Measurements from ENCODE around the gene PEX5.

PEX5 gene

DNA sequence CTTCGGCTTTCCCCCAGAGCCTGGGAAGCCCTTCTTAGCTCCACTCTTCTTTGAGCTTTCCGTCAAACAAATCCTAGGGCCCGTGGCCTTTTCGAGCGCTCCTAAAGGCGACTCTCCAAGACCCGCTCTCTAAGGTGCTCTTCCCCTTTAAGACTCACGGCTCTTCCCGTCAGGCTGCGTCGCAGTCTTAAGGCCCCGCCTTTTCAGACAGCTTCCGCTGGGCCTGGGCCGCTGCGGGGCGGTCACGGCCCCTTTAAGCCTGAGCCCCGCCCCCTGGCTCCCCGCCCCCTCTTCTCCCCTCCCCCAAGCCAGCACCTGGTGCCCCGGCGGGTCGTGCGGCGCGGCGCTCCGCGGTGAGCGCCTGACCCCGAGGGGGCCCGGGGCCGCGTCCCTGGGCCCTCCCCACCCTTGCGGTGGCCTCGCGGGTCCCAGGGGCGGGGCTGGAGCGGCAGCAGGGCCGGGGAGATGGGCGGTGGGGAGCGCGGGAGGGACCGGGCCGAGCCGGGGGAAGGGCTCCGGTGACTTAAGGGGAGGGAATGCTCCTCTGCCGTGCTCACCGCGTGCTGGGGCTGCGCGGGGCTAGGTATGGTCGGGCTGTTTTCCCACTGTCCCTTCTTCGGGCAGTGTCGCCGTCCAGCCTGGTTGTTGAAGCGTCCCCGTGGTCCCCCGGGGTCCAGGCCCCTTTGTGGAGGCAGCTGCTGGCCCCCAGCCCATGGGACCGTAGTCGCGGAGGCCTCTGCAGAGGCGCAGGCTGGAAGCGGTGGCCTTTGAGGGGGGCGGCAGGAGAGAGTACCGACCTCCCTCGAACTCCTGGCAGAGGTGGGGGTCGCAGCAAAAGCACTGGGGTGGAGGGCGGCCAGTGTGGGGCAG, at the start of gene PEX5:
TSS of gene PEX5 (plus strand) at position 289 of the 870 bp plus-strand sequence. CDS start 692 bp downstream, outside the sequence.
- FAIRE-seq (peak; percentile 74), DNase-seq (ENCODE audit: low spot score) (peak; percentile 99)

DNA sequence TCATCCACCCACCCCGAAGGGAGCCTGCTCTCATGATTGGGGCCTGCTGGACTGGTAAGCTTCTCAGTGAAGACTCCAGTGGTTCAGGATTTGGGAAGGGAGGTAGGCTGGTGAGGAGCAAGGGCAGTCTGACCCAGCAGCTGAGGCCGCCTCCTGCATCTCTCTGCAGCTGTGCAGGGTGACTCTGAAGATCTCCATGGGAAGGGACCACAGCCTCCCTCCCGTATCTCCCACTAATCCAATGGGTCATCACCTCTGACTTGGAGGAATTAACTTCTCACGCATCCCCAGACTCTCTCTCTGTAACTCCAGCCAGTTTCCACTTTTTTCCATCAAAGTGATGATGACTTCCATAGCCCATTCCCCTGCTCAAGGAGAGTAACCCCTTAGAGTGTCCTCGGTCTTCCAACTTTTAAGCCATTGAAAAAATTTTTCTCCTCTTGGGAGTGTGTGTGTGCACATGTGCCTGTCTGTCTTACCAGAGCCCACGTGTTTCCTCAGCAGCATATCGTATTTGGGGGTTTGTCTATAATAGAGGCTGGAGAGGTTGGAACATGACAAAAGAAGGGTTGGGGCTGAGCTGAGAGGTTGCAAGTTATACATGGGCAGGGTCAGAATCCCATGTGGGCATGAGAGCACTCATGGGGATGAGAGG, 48.0 kb upstream of the PEX5 start:
- DNase-seq (ENCODE audit: low spot score) (no peak), FAIRE-seq (no peak)

DNA sequence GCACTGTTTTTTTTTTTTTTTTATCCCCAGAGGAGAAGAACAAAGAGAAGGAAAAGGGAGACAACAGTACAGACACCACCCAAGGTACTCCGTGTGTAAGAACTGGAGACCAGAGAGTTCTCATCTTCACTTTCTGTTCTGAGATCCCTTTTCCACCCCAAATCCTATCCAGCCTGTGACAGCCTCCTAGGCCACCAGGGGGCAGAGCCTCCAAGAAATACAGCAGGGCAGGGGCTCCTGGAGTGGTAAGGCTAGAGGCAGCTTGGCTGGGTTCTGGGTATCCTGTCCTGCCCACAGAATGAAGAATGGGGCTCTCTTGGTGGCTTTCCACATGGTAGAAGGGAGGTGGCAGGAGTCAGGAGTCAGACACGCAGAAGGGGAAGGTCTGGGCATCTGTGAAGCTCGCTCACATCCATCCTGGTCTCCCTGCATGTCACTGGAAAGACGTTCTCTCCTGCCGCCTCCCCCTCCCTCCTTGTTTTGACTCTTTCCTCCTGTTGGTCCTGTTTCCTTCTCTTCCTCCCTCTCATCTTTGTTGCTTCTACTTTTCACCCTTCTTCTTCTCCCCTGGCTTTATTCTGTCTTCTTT, 47.3 kb upstream of the PEX5 start:
- FAIRE-seq (peak; percentile 9), DNase-seq (ENCODE audit: low spot score) (peak; percentile 69)

DNA sequence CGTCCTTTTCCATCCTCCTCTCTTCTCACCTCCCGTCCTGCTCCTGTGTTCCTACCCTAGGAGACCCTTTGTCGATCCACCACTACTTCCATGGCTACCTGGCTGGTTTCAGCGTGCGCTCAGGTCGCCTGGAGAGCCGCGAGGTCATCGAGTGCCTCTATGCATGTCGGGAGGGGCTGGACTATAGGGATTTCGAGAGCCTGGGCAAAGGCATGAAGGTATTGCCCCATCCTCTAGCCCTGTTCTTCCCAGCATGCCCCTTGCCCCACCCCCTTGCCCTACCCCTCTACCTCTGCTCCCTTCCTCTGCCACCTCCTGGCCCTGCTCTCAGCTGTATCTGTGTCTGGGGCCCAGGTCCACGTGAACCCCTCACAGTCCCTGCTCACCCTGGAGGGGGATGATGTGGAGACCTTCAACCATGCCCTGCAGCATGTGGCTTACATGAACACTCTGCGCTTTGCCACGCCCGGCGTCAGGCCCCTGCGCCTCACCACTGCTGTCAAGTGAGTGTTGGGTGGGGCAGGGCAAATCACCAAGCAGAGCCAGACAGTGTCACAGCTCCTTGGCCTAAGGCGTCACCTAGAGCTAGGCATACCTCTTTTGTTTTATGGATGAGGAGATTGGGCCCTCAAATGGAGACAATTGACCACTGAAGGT, 46.5 kb upstream of the PEX5 start:
- FAIRE-seq (no peak), DNase-seq (ENCODE audit: low spot score) (no peak)

DNA sequence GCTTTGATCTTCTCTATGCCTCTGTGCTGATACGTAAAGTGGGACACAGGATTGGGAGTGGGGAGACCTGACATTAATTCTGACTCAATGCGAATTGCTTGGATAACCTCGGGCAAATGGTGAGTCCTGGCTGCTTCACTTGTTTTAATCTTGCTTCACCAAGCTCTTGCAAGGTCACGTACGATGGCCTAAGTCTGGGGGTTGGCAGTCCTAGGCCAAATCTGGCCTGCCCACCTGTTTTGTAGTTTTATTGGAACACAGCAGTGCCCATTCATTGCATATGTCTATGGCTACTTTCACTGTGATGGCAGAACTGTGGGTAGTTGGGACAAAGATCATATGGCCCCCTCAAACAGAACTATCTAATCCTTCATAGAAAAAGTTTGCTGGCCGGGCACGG, 45.9 kb upstream of the PEX5 start:
- DNase-seq (ENCODE audit: low spot score) = no peak
- FAIRE-seq = no peak

DNA sequence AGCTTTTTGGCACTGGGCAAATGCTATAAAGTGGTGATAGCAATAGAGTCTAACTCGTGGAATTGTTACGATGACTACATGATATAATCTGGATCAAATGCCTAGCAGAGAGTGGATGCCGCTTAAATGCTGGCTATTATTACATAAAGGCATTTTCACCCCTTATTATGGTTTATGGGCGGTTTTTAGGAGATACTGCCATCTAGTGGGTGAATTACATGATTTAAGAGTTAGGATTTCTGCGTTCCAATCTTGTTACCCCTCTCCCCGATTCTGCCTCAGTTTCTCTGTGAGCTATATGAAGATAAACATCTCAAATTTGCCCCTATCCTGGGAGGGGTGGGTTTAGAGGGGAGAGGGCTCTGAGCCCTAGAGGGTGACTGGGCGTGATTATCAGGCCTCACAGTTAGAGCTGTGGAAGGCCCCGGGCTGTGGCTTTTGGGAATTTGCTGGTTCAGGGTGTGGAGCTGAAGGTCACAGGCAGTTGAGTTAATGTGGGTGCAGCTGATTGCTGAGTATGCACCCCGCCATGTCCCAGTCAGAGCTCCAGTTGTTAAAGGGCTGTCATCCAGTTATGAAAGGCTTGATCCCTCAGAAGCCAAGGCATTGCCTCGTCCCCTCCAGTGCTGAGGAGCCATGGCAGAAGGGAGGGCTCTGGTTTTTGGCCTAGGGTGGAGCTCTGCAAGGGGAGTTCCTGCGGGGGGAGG, 44.9 kb upstream of the PEX5 start:
- peak; percentile 43 for DNase-seq (ENCODE audit: low spot score)
- no peak for FAIRE-seq

DNA sequence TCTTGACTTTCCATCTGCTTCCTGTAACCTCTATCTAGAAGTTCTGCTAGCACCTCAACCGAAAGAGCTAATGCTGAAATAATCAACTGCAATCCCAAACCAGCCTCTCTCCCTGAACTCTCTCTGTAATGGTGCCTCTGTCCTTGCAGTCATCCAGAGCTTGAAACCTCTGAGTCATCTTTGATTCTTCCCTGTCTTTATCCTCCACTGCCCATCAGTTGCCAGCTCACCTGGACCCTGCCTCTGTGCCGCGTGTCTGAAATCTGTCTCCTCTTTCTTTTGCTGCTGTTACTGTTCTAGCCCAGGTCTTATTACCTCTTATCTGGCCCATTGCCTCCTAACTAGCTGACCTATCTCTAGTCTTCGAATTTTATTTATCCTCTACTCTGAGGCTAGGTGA, 43.8 kb upstream of the PEX5 start:
- FAIRE-seq = no peak
- no peak for DNase-seq (ENCODE audit: low spot score)

DNA sequence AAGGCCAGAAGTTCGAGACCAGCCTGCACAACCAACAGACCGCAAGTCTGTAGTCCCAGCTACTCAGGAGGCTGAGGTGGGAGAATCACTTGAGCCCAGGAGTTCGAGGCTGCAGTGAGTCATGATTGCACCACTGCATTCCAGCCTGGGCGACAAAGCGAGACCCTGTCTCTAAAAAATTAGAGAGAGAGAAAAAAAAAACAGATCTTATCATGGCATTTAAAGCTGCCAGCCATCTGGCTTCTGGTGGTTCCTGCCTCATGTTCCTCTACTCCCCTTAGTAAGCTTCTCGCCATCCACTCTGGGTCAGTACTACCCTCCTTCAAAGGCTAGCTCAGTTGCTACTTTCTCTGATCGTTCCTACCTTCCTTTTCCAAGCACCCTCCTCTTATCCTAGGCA, 43.3 kb upstream of the PEX5 start:
- DNase-seq (ENCODE audit: low spot score) = no peak
- FAIRE-seq = peak; percentile 42

DNA sequence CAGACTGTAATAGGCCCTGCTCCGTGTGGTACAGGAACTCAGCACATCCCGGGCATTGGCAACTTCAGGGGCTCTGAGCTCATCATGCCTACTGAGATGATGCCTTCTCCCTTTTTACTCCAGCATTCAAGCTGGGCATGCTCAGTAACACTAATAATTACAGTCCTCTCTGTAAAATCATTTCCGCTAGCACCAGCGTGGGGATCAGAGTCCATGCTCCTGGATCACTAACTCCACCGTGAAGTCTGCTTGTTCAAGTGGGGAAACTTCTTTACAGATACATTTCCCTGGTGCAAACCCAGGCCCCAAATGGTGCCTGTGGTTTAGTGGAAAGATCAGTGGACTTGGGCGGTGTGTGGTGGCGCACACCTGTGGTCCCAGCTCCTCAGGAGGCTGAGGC, 42.6 kb upstream of the PEX5 start:
- FAIRE-seq = no peak
- no peak for DNase-seq (ENCODE audit: low spot score)

DNA sequence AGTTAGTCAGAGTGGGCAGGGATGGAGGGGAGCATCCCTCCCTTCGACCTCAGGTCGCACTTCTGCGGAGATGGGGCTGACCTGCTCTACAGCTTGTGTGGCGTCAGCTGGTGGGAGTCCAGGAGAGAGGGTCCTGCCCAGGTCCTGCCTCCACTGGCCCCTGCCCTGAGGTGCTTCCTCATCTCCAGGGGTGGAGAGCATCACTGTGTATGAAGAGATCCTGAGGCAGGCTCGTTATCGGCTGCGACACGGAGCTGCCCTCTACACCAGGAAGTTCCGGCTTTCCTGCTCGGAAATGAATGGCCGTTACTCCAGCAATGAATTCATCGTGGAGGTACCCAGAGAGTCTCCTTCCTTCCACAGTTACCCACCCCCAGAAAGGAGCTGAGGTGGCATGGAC, 39.1 kb upstream of the PEX5 start:
- FAIRE-seq (no peak), DNase-seq (ENCODE audit: low spot score) (no peak)

DNA sequence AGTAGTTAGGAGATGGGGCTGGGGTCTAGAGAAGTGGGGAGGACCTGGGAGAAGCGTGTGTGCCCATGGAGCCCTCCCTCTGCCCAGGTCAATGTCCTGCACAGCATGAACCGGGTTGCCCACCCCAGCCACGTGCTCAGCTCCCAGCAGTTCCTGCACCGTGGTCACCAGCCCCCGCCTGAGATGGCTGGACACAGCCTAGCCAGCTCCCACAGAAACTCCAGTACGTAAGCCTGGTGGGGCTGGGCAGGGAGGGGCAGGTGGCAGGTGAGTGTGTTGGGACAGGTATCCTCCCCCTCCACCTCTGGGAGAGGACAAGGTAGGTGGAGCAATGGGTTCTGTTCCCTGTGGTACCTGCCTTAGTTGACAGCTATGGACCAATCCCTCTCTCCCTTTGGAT, 38.6 kb upstream of the PEX5 start:
- FAIRE-seq (no peak), DNase-seq (ENCODE audit: low spot score) (no peak)

DNA sequence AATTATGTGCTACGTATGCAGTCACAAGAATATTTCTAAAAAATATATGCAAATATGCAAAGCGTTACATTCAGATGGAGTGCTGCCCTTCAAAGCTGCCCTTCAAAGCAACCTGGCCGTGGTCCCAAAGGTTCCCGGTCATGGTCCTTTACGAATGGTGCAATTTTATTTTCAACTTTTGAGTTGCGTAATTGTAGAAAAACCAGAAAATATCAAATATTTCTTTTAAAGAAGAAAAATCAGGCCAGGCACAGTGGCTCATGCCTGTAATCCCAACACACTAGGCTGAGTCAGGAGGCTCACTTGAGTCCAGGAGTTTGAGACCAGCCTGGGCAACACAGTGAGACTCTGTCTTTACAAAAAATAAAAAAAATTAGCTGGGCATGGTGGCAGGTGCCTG, 38.0 kb upstream of the PEX5 start:
- FAIRE-seq (no peak), DNase-seq (ENCODE audit: low spot score) (no peak)

DNA sequence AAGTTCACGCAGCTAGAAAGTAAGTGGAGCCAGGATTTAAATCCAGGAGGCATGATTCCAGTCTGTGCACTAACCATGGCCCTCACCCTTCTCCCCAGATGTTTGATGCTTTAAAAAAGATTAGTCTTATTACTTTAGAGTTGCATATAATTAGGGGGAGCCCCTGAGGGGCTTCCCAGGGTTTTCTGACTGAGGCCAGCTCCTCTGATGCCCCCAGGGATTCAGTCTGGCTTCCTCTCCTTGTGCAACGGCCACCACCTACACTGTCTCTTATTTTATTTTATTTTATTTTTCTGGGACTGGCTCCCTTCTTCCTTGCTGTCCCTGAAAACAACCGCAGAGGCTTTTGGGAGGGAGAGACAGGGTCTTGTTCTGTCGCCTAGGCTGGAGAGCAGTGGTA, 36.7 kb upstream of the PEX5 start:
- FAIRE-seq (no peak), DNase-seq (ENCODE audit: low spot score) (no peak)

DNA sequence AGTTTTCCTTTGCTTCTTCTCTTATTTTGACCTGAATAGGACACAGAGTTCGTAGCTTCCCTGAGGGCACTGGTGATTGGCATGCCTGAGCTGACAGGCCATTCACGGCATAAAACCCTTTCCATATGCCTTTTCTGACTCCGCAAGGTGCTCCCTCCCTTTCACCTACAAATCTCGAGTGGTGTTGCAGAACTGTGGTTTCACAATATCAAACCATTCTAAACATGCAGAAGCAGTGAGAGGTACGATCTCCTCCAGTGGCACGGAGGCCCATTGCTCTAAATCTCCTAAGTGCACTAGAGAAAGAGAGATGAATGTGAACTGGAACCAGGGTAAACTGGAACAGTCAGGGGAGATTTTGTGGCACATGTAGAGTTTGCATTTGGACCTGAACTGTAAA, 35.4 kb upstream of the PEX5 start:
- peak; percentile 23 for FAIRE-seq

DNA sequence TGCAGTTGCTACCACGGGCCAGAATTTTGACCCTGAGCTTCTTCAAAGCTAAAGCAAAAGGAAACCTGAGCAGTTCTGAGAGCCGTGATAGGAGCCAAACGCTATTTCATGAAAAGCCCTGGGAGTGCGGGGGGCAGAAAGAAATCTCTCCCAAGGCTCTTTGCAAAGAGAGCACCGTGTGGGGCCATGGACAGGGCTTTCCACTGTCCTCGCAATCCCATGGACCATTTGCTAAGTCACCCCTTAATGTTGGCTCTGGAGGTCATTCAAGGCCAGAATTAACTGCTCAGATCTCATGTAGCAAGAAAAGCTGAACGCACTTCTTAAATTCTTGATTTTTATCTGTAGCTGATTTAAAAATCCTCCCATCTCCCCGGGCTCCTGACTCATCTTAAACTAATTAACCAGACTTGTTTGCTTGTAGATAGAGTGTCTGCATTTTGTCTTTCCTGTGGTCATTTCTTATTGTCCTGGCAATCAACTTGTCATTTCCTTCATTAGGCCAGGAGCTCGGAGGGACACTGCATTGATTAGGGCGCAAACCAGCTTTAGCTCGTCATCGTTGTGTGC, 34.5 kb upstream of the PEX5 start:
- no peak for FAIRE-seq
- DNase-seq (ENCODE audit: low spot score) = no peak

More for the DNA sequence above, 35.4 kb upstream of the PEX5 start:
- no peak for DNase-seq (ENCODE audit: low spot score)

DNA sequence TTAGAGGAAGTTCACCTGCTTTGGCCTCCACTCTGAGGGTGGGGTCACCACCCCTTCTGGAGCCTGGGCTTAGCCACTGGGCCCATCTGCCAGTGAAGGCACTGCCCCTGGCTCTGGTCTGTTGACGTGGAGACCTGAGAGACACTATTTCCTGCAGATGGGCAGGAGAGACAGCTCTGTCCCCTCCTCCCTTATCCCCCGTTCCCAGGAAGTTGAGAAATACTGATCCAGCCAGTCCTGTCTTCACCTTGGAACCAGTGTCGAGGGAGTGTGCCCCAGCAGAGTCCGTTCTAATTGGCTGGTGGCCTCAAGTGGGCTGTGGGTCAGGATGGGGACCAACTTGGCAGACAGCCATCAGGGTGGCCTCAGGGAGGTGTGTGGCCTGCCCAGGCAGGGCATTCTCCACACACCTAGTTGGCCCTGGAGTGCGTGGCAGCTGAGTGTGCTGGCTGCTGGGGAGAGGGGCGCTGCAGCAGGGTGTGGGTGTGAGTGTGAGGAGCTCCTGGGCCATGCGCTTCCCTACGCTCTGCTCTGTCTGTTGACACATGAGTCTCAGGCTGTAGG, 33.9 kb upstream of the PEX5 start:
- DNase-seq (ENCODE audit: low spot score) (no peak), FAIRE-seq (peak; percentile 53)

DNA sequence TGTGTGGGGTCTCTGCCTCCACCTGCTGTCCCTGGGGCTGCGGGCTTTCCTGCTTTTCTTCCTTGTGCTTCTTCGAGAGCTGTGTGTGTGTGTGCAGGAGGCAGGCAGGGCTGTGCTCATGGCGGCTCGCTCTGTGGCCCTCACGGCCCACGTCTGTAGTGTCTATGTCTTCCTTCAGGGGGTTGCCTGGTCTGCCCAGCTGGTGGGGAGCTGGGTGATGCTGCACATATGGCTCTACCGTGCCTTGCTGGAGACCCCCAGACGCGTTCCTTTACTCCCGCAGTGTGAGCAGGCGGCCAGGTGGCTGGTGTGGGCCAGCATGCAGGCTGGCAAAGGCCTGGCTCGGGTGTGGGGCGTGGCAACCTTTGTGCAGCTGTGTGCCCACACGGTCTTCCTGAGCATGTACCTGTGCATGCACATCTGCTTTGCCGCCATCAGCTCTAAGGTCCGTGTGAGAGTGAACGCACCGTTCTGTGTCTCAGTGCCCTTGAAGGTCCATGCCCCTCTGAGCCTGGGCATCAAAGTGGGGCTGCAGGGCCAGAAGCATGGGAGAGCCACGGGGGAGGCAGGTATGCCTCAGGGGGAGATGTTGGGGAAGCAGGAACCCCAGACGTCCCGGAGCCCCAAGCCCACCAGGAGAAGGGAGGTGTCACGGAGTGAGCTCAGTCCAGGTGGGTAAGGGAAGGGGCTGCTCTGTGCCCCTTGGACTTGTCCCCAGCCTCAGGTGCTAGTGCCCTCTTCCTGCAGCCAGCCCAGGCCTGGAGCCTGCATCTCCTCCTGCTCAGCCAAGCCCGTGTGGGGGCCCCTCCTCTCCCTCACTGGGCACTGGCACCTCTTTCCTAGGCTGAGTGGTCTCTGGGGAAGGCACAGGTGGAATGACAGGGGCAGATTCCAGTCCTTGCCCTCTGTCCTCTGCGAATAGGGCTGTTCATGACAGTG, 33.0 kb upstream of the PEX5 start:
- FAIRE-seq (peak; percentile 5), DNase-seq (ENCODE audit: low spot score) (no peak)

DNA sequence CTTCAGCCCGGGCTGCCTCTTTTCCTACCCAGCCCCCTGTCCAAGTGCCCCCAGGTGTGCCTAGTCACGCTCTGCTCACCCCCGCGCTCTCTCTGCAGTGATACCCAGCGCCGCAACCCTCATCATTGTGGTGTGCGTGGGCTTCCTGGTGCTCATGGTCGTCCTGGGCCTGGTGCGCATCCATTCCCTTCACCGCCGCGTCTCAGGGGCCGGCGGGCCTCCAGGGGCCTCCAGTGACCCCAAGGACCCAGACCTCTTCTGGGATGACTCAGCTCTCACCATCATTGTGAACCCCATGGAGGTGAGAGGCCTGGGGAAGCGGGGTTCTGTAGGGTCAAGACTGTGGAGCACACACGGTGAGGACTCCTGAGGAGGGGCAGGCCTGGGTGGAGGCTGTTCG, 32.1 kb upstream of the PEX5 start:
- no peak for DNase-seq (ENCODE audit: low spot score)
- FAIRE-seq = no peak

DNA sequence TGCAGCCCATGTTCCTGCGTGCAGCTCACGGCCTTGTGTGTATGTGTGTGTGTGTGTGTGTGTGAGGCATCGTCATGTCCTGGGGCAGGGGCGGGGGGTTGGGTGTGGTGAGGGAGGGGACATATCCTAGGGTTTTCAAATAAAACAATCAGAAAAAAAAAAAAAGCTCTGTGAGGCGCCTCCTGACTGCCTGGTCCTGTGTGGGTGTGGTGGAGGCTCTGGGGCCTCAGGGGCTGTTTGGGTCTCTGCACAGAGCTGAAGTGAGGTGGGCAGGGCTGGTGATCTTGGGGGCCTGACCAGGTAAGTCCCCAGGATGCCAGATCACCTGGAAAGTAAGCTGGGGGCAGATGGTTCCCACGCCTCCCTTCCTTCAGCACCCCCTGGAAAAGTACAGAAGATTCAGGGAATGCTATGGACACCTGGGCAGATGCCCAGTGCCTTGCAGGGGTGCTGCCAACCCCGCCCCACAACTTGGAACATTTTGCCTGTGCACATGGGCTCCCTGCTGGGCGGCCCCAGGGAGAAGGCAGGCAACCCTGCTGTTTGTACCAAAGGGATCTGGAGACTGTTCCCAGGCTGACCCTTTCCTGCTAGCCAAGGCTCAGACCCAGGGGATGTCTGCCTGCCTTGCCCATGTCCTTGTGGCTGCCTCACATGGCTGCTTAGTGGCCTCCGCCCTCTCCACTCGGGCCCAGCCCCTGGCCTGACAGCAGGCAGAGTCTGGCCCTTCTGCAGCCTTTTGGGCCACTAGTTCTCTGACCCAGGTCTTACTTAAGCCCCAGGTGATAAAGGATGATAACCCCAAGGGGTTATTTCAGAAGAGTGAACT, 30.5 kb upstream of the PEX5 start:
- DNase-seq (ENCODE audit: low spot score) (no peak), FAIRE-seq (no peak)

Measured in urothelium cell line (cell line).